ENCODE results near the gene PDZRN3.

GRCh38 chr3:73341272-73341935 lies 283.3 kb downstream of the PDZRN3 start:
- TF ChIP-seq CTCF (IDR thresholded peaks at IDR 0.05 in 2 of 3, conservative IDR thresholded peaks at IDR 0.05 in 1 of 3; ENCODE audit: borderline replicate concordance in 1 of 3, insufficient read depth in 1 of 3, low read depth in 2 of 3, low read length in 2 of 3) (no peak), ZBTB33 (IDR thresholded peaks at IDR 0.05; ENCODE audit: extremely low read depth, insufficient replicate concordance, low read length) (no peak), EZH2 (IDR thresholded peaks at IDR 0.05) (no peak), REST (IDR thresholded peaks at IDR 0.05; ENCODE audit: low read depth) (no peak), ELF1 (IDR thresholded peaks at IDR 0.05; ENCODE audit: borderline replicate concordance, low read depth) (no peak), ATF3 (IDR thresholded peaks at IDR 0.05) (no peak), SIN3A (IDR thresholded peaks at IDR 0.05; ENCODE audit: low read depth) (no peak), POLR2AphosphoS5 (IDR thresholded peaks at IDR 0.05; ENCODE audit: low read depth, low read length) (no peak)

All from HCT116 (cell line).